OCI-LY3 (cell line): ENCODE data around the gene KCNMA1.

ENCODE experiments used
- H2AFZ ChIP-seq: fragments of 200-600, 300-600 bp; shearing (Covaris generic); 2 replicates; pipeline ENCODE4 v1.6.0; 2014; ENCODE audit warnings: antibody characterized with exemption, low read depth, low read length
- H3K27ac ChIP-seq: fragments of 200-600, 300-600 bp; sonication (generic); 2 replicates; pipeline ENCODE4 v1.5.1; 2014; ENCODE audit warnings: mild to moderate bottlenecking, low read length, moderate library complexity, mixed read lengths
- H3K27me3 ChIP-seq: fragments of 200-600, 300-600 bp; sonication (generic); 2 replicates; pipeline ENCODE4 v1.6.1; 2014; ENCODE audit warnings: low read depth, low read length, mixed read lengths
- H3K36me3 ChIP-seq: fragments of 200-600, 300-600 bp; sonication (generic); replicated peaks from 2 replicates; pipeline ENCODE3; 2014; ENCODE audit warnings: low read depth, low read length, mixed read lengths
- H3K4me1 ChIP-seq: fragments of 300-600, 200-600 bp; sonication (generic); 2 replicates; pipeline ENCODE4 v1.6.1; 2014; ENCODE audit warnings: low read length, mixed read lengths
- H3K4me2 ChIP-seq: fragments of 200-600, 300-600 bp; sonication (generic); 2 replicates; pipeline ENCODE4 v1.6.1; 2014; ENCODE audit warnings: low read length, mixed read lengths
- H3K4me3 ChIP-seq: fragments of 300-600, 200-600 bp; sonication (generic); 2 replicates; pipeline ENCODE4 v1.5.1; 2014; ENCODE audit warnings: antibody characterized with exemption, mild to moderate bottlenecking, low read length, moderate library complexity
- H3K79me2 ChIP-seq: fragments of 300-600, 200-600 bp; shearing (Covaris generic); 2 replicates; pipeline ENCODE4 v1.6.1; 2014; ENCODE audit warnings: mild to moderate bottlenecking, low read length, mixed read lengths
- H3K9ac ChIP-seq: fragments of 300-600, 200-600 bp; shearing (Covaris generic); 2 replicates; pipeline ENCODE4 v1.6.0; 2014; ENCODE audit warnings: mild to moderate bottlenecking, low read length, moderate library complexity
- H3K9me3 ChIP-seq: fragments of 200-600, 300-600 bp; shearing (Covaris generic); 2 replicates; pipeline ENCODE4 v1.6.1; 2014; ENCODE audit warnings: low read length, mixed read lengths; ENCODE audit not compliant: insufficient read depth
- H4K20me1 ChIP-seq: fragments of 200-600, 300-600 bp; sonication (generic); 2 replicates; pipeline ENCODE4 v1.6.1; 2016; ENCODE audit warnings: low read length, mixed read lengths; ENCODE audit not compliant: insufficient read depth
- EZH2phosphoT487 ChIP-seq: fragments of 200-600 bp; shearing (Covaris generic); IDR thresholded peaks from 2 replicates; pipeline ENCODE4 v1.6.1; 2018; ENCODE audit warnings: antibody characterized with exemption, mixed run types, low read depth
- TF ChIP-seq, protein P1 (sequence below): fragments of 200-600, 300-600 bp; sonication (generic); IDR thresholded peaks from 2 replicates; pipeline ENCODE4 v1.5.1; 2014; ENCODE audit warnings: antibody characterized with exemption, low read length, low read depth

The KCNMA1 gene

DNA sequence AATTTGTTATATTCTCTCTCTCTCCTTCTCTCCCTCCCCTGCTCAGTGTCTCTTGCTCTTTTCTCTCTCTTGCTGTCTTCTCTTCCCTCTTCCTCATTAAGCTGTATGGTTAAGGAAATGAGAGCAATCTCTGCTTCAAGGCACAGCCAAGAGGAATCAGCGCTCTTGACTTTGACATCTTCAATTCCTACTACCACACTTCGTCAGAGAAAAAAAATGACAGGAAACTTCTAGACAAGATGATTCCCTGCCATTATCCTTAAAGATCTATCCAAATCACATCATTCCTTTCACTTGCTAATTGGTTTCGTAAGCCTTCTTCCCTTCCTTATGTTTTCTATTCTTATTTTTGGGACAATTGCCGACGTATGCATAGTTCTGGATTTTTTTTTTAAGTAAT is 425.0 kb downstream of the KCNMA1 start:
- TF ChIP-seq, protein P1, sequence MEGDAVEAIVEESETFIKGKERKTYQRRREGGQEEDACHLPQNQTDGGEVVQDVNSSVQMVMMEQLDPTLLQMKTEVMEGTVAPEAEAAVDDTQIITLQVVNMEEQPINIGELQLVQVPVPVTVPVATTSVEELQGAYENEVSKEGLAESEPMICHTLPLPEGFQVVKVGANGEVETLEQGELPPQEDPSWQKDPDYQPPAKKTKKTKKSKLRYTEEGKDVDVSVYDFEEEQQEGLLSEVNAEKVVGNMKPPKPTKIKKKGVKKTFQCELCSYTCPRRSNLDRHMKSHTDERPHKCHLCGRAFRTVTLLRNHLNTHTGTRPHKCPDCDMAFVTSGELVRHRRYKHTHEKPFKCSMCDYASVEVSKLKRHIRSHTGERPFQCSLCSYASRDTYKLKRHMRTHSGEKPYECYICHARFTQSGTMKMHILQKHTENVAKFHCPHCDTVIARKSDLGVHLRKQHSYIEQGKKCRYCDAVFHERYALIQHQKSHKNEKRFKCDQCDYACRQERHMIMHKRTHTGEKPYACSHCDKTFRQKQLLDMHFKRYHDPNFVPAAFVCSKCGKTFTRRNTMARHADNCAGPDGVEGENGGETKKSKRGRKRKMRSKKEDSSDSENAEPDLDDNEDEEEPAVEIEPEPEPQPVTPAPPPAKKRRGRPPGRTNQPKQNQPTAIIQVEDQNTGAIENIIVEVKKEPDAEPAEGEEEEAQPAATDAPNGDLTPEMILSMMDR: no peak
- TF ChIP-seq EZH2phosphoT487: no peak

GRCh38 chr10:77210645-77211044 is 427.0 kb downstream of the KCNMA1 start:
- Histone ChIP-seq H3K79me2 (no peaks in the 10 kb centered on the region; the same call in 1 of the 2 replicates), H3K9ac (no peak overlapping the region), H3K4me1 (peaks cover 6% of the 10 kb centered on the region), H3K36me3 (no peaks in the 10 kb centered on the region), H3K4me3 (no peak overlapping the region), H3K4me2 (no peak overlapping the region), H3K27me3 (no peaks in the 10 kb centered on the region), H3K27ac (no peak overlapping the region), H3K9me3 (no peaks in the 10 kb centered on the region), H2AFZ (no peak overlapping the region), H4K20me1 (peaks cover 41% of the 10 kb centered on the region)
- TF ChIP-seq, protein P1: no peak
- no peak for TF ChIP-seq EZH2phosphoT487

More for the DNA sequence above, 425.0 kb downstream of the KCNMA1 start:
- Histone ChIP-seq H3K4me2 (no peak overlapping the region), H3K27me3 (no peaks in the 10 kb centered on the region), H4K20me1 (peaks cover 41% of the 10 kb centered on the region), H3K9ac (no peak overlapping the region), H3K4me3 (no peak overlapping the region), H2AFZ (no peak overlapping the region), H3K4me1 (peaks cover 6% of the 10 kb centered on the region), H3K9me3 (no peaks in the 10 kb centered on the region), H3K27ac (no peak overlapping the region), H3K36me3 (no peaks in the 10 kb centered on the region), H3K79me2 (no peaks in the 10 kb centered on the region; the same call in 1 of the 2 replicates)

- Histone ChIP-seq H3K9ac (no peak overlapping the region), H4K20me1 (peaks cover 35% of the 10 kb centered on the region), H3K27ac (no peak overlapping the region), H3K9me3 (no peaks in the 10 kb centered on the region), H3K4me2 (no peak overlapping the region), H3K4me1 (peaks cover 6% of the 10 kb centered on the region), H2AFZ (no peak overlapping the region), H3K27me3 (no peaks in the 10 kb centered on the region), H3K36me3 (peaks cover 4% of the 10 kb centered on the region), H3K79me2 (no peaks in the 10 kb centered on the region; the same call in 1 of the 2 replicates), H3K4me3 (no peak overlapping the region)
- TF ChIP-seq, protein P1: no peak
- no peak for TF ChIP-seq EZH2phosphoT487
Measured at GRCh38 chr10:77208684-77209256, 428.8 kb downstream of the KCNMA1 start.

GRCh38 chr10:77207828-77208185 is 429.8 kb downstream of the KCNMA1 start:
- Histone ChIP-seq H3K4me3 (no peak overlapping the region), H3K27me3 (no peaks in the 10 kb centered on the region), H3K79me2 (no peaks in the 10 kb centered on the region; the same call in 1 of the 2 replicates), H3K27ac (no peak overlapping the region), H3K9ac (no peak overlapping the region), H4K20me1 (peaks cover 29% of the 10 kb centered on the region), H3K4me2 (no peak overlapping the region), H2AFZ (no peak overlapping the region), H3K4me1 (peaks cover 6% of the 10 kb centered on the region), H3K9me3 (no peaks in the 10 kb centered on the region), H3K36me3 (peaks cover 4% of the 10 kb centered on the region)
- TF ChIP-seq, protein P1: no peak
- TF ChIP-seq EZH2phosphoT487: no peak
